NB4 (cell line): ENCODE measurements around the gene FBXO48.

ENCODE experiments used
- DNase-seq: peaks from one replicate; pipeline ENCODE4 v3.0.0; 2010; ENCODE audit warnings: low read depth
- H3K4me3 ChIP-seq: one replicate; pipeline ENCODE4 v1.5.1; 2011; ENCODE audit warnings: mild to moderate bottlenecking, low read depth, low read length, moderate library complexity
- CTCF ChIP-seq: IDR thresholded peaks from one replicate; pipeline ENCODE4 v1.5.1; 2012; ENCODE audit warnings: low read depth, low read length
- MAX ChIP-seq: IDR thresholded peaks from 2 replicates; pipeline ENCODE4 v1.6.1; 2011; ENCODE audit warnings: low read depth, low read length
- MYC ChIP-seq: IDR thresholded peaks from 2 replicates; pipeline ENCODE4 v1.6.1; 2011; ENCODE audit warnings: low read depth, low read length
- POLR2A ChIP-seq: IDR thresholded peaks from 2 replicates; pipeline ENCODE4 v1.6.1; 2011; ENCODE audit warnings: mild to moderate bottlenecking; ENCODE audit not compliant: insufficient read length; ENCODE audit errors: extremely low read depth

The FBXO48 gene

GRCh38 chr2:68476454-68476853 is 9.4 kb upstream of the FBXO48 start:
- no peak overlapping the region for H3K4me3 ChIP-seq
- DNase-seq: no peak
- TF ChIP-seq MAX (no peak), MYC (no peak), POLR2A (no peak), CTCF (no peak)

GRCh38 chr2:68475576-68475975 is 8.5 kb upstream of the FBXO48 start:
- DNase-seq: no peak
- H3K4me3 ChIP-seq: no peak overlapping the region
- TF ChIP-seq POLR2A (no peak), MAX (no peak), MYC (no peak), CTCF (no peak)

- DNase-seq: no peak
- H3K4me3 ChIP-seq: no peak overlapping the region
- no peak for TF ChIP-seq MYC
- TF ChIP-seq POLR2A: no peak
- no peak for TF ChIP-seq CTCF
- no peak for TF ChIP-seq MAX
Measured at GRCh38 chr2:68475110-68475509, 8.0 kb upstream of the FBXO48 start.

GRCh38 chr2:68472796-68473414 is 5.8 kb upstream of the FBXO48 start:
- TF ChIP-seq MAX (no peak), MYC (no peak), CTCF (no peak), POLR2A (no peak)
- no peak overlapping the region for H3K4me3 ChIP-seq
- DNase-seq: no peak

- TF ChIP-seq MYC (no peak), MAX (no peak), POLR2A (no peak), CTCF (no peak)
- no peak overlapping the region for H3K4me3 ChIP-seq
- DNase-seq: no peak
Measured at GRCh38 chr2:68471385-68471784, 4.3 kb upstream of the FBXO48 start.
